Amniotic stem cell (primary cell): ENCODE measurements around the gene PPY.
"Not testable (repeated sequence)": the region's sequence is repeated elsewhere in the genome, so short reads cannot be mapped to it uniquely, and the experiment has no call there.

ENCODE experiments used
- DNase-seq: peaks from one replicate; lab custom pipeline; 2025; lab: John Stamatoyannopoulos, UW

Gene PPY

GRCh38 chr17:43942051-43942685 is at the start of gene PPY:
PPY (minus strand) TSS chr17:43942476; CDS start chr17:43941654, 822 bp downstream.
- no peak for DNase-seq

- DNase-seq = no peak
Observed at GRCh38 chr17:43988301-43988700, 46.0 kb upstream of the PPY start.

GRCh38 chr17:43987131-43988021 is 45.1 kb upstream of the PPY start:
- no peak for DNase-seq

GRCh38 chr17:43986225-43986981 is 44.1 kb upstream of the PPY start:
- DNase-seq = no peak

- no peak for DNase-seq
Observed at GRCh38 chr17:43984521-43984920, 42.2 kb upstream of the PPY start.

- no peak for DNase-seq
Observed at GRCh38 chr17:43983515-43984411, 41.5 kb upstream of the PPY start.

GRCh38 chr17:43983196-43983514 is 40.9 kb upstream of the PPY start:
- no peak for DNase-seq

- no peak for DNase-seq
Observed at GRCh38 chr17:43982171-43982570, 39.9 kb upstream of the PPY start.

- no peak for DNase-seq
Observed at GRCh38 chr17:43979671-43980070, 37.4 kb upstream of the PPY start.

GRCh38 chr17:43979011-43979410 is 36.7 kb upstream of the PPY start:
- DNase-seq = no peak

GRCh38 chr17:43978078-43978477 is 35.8 kb upstream of the PPY start:
- no peak for DNase-seq

- DNase-seq = no peak
Observed at GRCh38 chr17:43976963-43977837, 34.9 kb upstream of the PPY start.

GRCh38 chr17:43975898-43976297 is 33.6 kb upstream of the PPY start:
- no peak for DNase-seq

- DNase-seq = no peak
Observed at GRCh38 chr17:43974382-43975266, 32.3 kb upstream of the PPY start.

GRCh38 chr17:43972444-43973212 is 30.4 kb upstream of the PPY start:
- DNase-seq = not testable (repeated sequence)

- not testable (repeated sequence) for DNase-seq
Observed at GRCh38 chr17:43971436-43971835, 29.2 kb upstream of the PPY start.

- DNase-seq = no peak
Observed at GRCh38 chr17:43970366-43970765, 28.1 kb upstream of the PPY start.

GRCh38 chr17:43967251-43967875 is 25.1 kb upstream of the PPY start:
- no peak for DNase-seq
